Parathyroid adenoma (tissue), 2 donors: ENCODE measurements around the gene LMO2.

Experiments used
- H2AFZ ChIP-seq: fragments of 300-600 bp; sonication (generic); one replicate; pipeline ENCODE4 v1.7.0; 2017; ENCODE audit warnings: antibody characterized with exemption, mild to moderate bottlenecking
- H3K27ac ChIP-seq: fragments of 300-600 bp; sonication (generic); one replicate; pipeline ENCODE4 v1.7.0; 2017
- H3K27me3 ChIP-seq: fragments of 300-600 bp; sonication (generic); one replicate; pipeline ENCODE4 v1.7.0; 2017; ENCODE audit warnings: low read length; ENCODE audit not compliant: control insufficient read depth, insufficient read depth
- H3K36me3 ChIP-seq: fragments of 300-600 bp; sonication (generic); one replicate; pipeline ENCODE4 v1.7.0; 2017; ENCODE audit warnings: low read length; ENCODE audit not compliant: control insufficient read depth, insufficient read depth
- H3K4me1 ChIP-seq: fragments of 300-600 bp; sonication (generic); one replicate; pipeline ENCODE4 v1.7.0; 2017; ENCODE audit warnings: control low read depth
- H3K4me2 ChIP-seq: fragments of 300-600 bp; sonication (generic); one replicate; pipeline ENCODE4 v1.7.0; 2017; ENCODE audit warnings: low read length
- H3K4me3 ChIP-seq: fragments of 300-600 bp; sonication (generic); one replicate; pipeline ENCODE4 v1.7.0; 2017; ENCODE audit warnings: low read depth, low read length
- H3K79me2 ChIP-seq: fragments of 300-600 bp; sonication (generic); one replicate; pipeline ENCODE4 v1.7.0; 2017; ENCODE audit warnings: control low read depth
- H3K9ac ChIP-seq: fragments of 300-600 bp; sonication (generic); one replicate; pipeline ENCODE4 v1.7.0; 2017; ENCODE audit warnings: mild to moderate bottlenecking
- H3K9me3 ChIP-seq: fragments of 300-600 bp; sonication (generic); one replicate; pipeline ENCODE4 v1.7.0; 2017; ENCODE audit warnings: low read length; ENCODE audit not compliant: control insufficient read depth
- CTCF ChIP-seq: fragments of 300-600 bp; sonication (generic); IDR thresholded peaks from one replicate; pipeline ENCODE4 v1.7.0; 2017; ENCODE audit warnings: antibody characterized with exemption, mild to moderate bottlenecking
- donor health status: primary hyperparathyroidism.

Gene LMO2

GRCh38 chr11:33885338-33886005 is 6.4 kb downstream of the LMO2 start:
- Histone ChIP-seq H3K27ac (no peak overlapping the region), H3K9me3 (no peaks in the 10 kb centered on the region), H3K36me3 (no peaks in the 10 kb centered on the region), H3K4me2 (no peak overlapping the region), H3K79me2 (no peaks in the 10 kb centered on the region), H3K27me3 (no peaks in the 10 kb centered on the region), H2AFZ (no peak overlapping the region), H3K9ac (no peak overlapping the region), H3K4me3 (no peak overlapping the region), H3K4me1 (no peaks in the 10 kb centered on the region)
- TF ChIP-seq CTCF = no peak

GRCh38 chr11:33884601-33885000 is 7.3 kb downstream of the LMO2 start:
- no peak overlapping the region for H3K9ac ChIP-seq
- no peaks in the 10 kb centered on the region for H3K36me3 ChIP-seq
- no peaks in the 10 kb centered on the region for H3K27me3 ChIP-seq
- no peaks in the 10 kb centered on the region for H3K4me1 ChIP-seq
- no peaks in the 10 kb centered on the region for H3K9me3 ChIP-seq
- H3K4me3 ChIP-seq = no peak overlapping the region
- no peak overlapping the region for H2AFZ ChIP-seq
- H3K27ac ChIP-seq = no peak overlapping the region
- H3K4me2 ChIP-seq = no peak overlapping the region
- no peak for TF ChIP-seq CTCF
- no peaks in the 10 kb centered on the region for H3K79me2 ChIP-seq

- H3K27me3 ChIP-seq = no peaks in the 10 kb centered on the region
- no peak for TF ChIP-seq CTCF
Measured at GRCh38 chr11:33884035-33884434, 7.8 kb downstream of the LMO2 start.

GRCh38 chr11:33881651-33882503 is 10.0 kb downstream of the LMO2 start:
- no peak overlapping the region for H3K4me3 ChIP-seq
- H3K27me3 ChIP-seq = no peaks in the 10 kb centered on the region
- TF ChIP-seq CTCF = no peak
- H2AFZ ChIP-seq = no peak overlapping the region
- H3K9me3 ChIP-seq = no peaks in the 10 kb centered on the region
- H3K36me3 ChIP-seq = no peaks in the 10 kb centered on the region
- H3K27ac ChIP-seq = no peak overlapping the region
- H3K4me2 ChIP-seq = no peak overlapping the region
- H3K9ac ChIP-seq = no peak overlapping the region
- H3K79me2 ChIP-seq = no peaks in the 10 kb centered on the region
- no peaks in the 10 kb centered on the region for H3K4me1 ChIP-seq

More at GRCh38 chr11:33884035-33884434, 7.8 kb downstream of the LMO2 start:
- Histone ChIP-seq H3K27ac (no peak overlapping the region), H3K4me3 (no peak overlapping the region), H3K4me1 (no peaks in the 10 kb centered on the region), H3K36me3 (no peaks in the 10 kb centered on the region), H3K4me2 (no peak overlapping the region), H2AFZ (no peak overlapping the region), H3K9ac (no peak overlapping the region), H3K79me2 (no peaks in the 10 kb centered on the region), H3K9me3 (no peaks in the 10 kb centered on the region)
